Measurements from ENCODE around the gene L2HGDH. TPM values are rescaled to one million over a fixed set of nuclear protein-coding genes. Genes with fewer than 3 reads are reported as not detected.

The L2HGDH gene
- total and polyA plus RNA-seq, 2 of the 4 experiments (the other 2 are of a cell fraction), result 3.1 to 3.8 TPM

- Histone ChIP-seq H3K23ac (ENCODE audit: low read depth, low read length) (peak overlapping the region; percentile 32; the same call in 1 of the 2 replicates), H3K27me3 (ENCODE audit: control insufficient read depth, insufficient read depth, low read length) (no peaks in the 10 kb centered on the region), H3K4me1 (ENCODE audit: control insufficient read depth, insufficient read depth, low read length) (peaks cover 9% of the 10 kb centered on the region), H2AFZ (replicated peaks; ENCODE audit: low read length, poor library complexity) (peak overlapping the region; percentile 60), H3K14ac (replicated peaks; ENCODE audit: low read depth, low read length) (no peak overlapping the region), H3K9me1 (ENCODE audit: insufficient read depth, low read length) (peaks cover 8% of the 10 kb centered on the region), H3K4me2 (ENCODE audit: low read depth, low read length) (peak overlapping the region; percentile 93; the same call in 1 of the 2 replicates), H3K9ac (ENCODE audit: low read depth, low read length) (no peak overlapping the region; the same call in 1 of the 2 replicates), H3K27ac (ENCODE audit: insufficient read depth, low read length) (no peak overlapping the region), H2BK120ac (ENCODE audit: low read depth, low read length) (peak overlapping the region; percentile 38; the same call in 1 of the 2 replicates), H3K4me3 (ENCODE audit: insufficient read depth, low read depth, low read length) (peak overlapping the region; percentile 49; the same call in 1 of the 2 replicates), H2AK5ac (ENCODE audit: low read depth, low read length) (peak overlapping the region; percentile 14; the same call in 1 of the 2 replicates), H3K4ac (ENCODE audit: low read depth, low read length) (no peak overlapping the region; the same call in 1 of the 2 replicates), H2BK5ac (ENCODE audit: low read depth, low read length, poor library complexity, severe bottlenecking) (peak overlapping the region; percentile 87), H4K91ac (ENCODE audit: insufficient read depth, low read depth, low read length) (no peak overlapping the region), H4K20me1 (ENCODE audit: insufficient read depth, low read length) (no peaks in the 10 kb centered on the region; the same call in 1 of the 2 replicates), H3K56ac (ENCODE audit: extremely low read depth, insufficient read depth, low read length) (no peak overlapping the region), H4K8ac (ENCODE audit: low read depth in 2 of 2, low read length in 2 of 2) (peak overlapping the region in 1 of 2 experiments; percentile 3; a peak in 1 of 4 replicates), H2BK20ac (ENCODE audit: low read depth, low read length) (peak overlapping the region; percentile 40; the same call in 1 of the 2 replicates), H3K36me3 (ENCODE audit: control insufficient read depth, insufficient read depth, low read length) (peaks cover 2% of the 10 kb centered on the region), H3K18ac (ENCODE audit: low read depth, low read length) (peak overlapping the region; percentile 39; the same call in 1 of the 2 replicates), H2BK15ac (ENCODE audit: low read depth, low read length) (no peak overlapping the region), H3K79me1 (ENCODE audit: low read depth in 1 of 2, low read length in 2 of 2) (peaks cover 8 to 36% of the 10 kb centered on the region in 2 experiments), H4K5ac (ENCODE audit: low read depth, low read length) (peak overlapping the region; percentile 8; the same call in 1 of the 2 replicates), H3K9me3 (ENCODE audit: control insufficient read depth, insufficient read depth, low read length) (no peaks in the 10 kb centered on the region), H2AK9ac (replicated peaks; ENCODE audit: low read depth, low read length, poor library complexity) (no peak overlapping the region)
- no TSS peak for BruUV-seq (replicated peaks)
- POLR2A ChIA-PET (ENCODE audit: unreplicated experiment), result interaction anchor here (0.5 kb wide), 1 partner anchor 681 kb away, joined by 4 read pairs; no protein-coding TSS in a partner anchor
- 7% methylated on average over 3 of the region's 9 CpGs; no CpG with 5 or more reads in 1 of the 2 experiments for WGBS, 2 experiments (ENCODE audit: extremely low coverage in 2 of 2, insufficient read length in 1 of 2)
- in situ Hi-C loops (cut with MboI; ENCODE audit: low sequenced_read_pairs) (loop anchor here (5.0 kb wide), 1 partner anchor 206 kb away; no protein-coding TSS in a partner anchor), dilution Hi-C loops (cut with HindIII; ENCODE audit: low sequenced_read_pairs, unreplicated experiment) (no loop called here), intact Hi-C loops (cut with micrococcal nuclease) (loop anchor here (1.0 to 5.0 kb wide), 4 partner anchors 76 to 456 kb away; partner anchors contain the start of genes CDKL1 and MAP4K5)
- ATAC-seq (ENCODE audit: low read depth) (peak; percentile 95), DNase-seq (peak; percentile 98)
- CTCF ChIA-PET, result interaction anchor here (0.6 to 1.6 kb wide), 12 partner anchors 10 to 418 kb away, joined by 3 to 8 read pairs (median 4); partner anchors contain the start of gene MAP4K5
- peak; percentile 61; the same call in 1 of the 2 replicates for TF ChIP-seq CEBPB (IDR thresholded peaks at IDR 0.05; ENCODE audit: low read depth, low read length)
- peak; percentile 90 for TF ChIP-seq SMC3 (IDR thresholded peaks at IDR 0.05; ENCODE audit: low read depth, low read length)
- no peak for TF ChIP-seq NFE2L2 (IDR thresholded peaks at IDR 0.05; ENCODE audit: low read depth, low read length)
- peak; percentile 88 for TF ChIP-seq CTCF (conservative IDR thresholded peaks at IDR 0.05; ENCODE audit: low read depth, low read length)
- TF ChIP-seq CHD1 (IDR thresholded peaks at IDR 0.05; ENCODE audit: low read depth, low read length), result no peak
- TF ChIP-seq RAD21 (IDR thresholded peaks at IDR 0.05; ENCODE audit: low read length), result peak; percentile 81
- no peak for TF ChIP-seq MAFK (IDR thresholded peaks at IDR 0.05; ENCODE audit: low read depth, low read length)
- TF ChIP-seq MXI1 (IDR thresholded peaks at IDR 0.05; ENCODE audit: borderline replicate concordance, low read depth, low read length), result peak; percentile 35; the same call in 1 of the 2 replicates
- peak; percentile 29; the same call in 1 of the 2 replicates for TF ChIP-seq MAZ (IDR thresholded peaks at IDR 0.05; ENCODE audit: borderline replicate concordance, low read depth, low read length)
- peak; percentile 92 for TF ChIP-seq USF2 (IDR thresholded peaks at IDR 0.05; ENCODE audit: low read depth, low read length)
- peak; percentile 87 for TF ChIP-seq RCOR1 (IDR thresholded peaks at IDR 0.05; ENCODE audit: insufficient replicate concordance, low read length)
- TF ChIP-seq ELK1 (IDR thresholded peaks at IDR 0.05; ENCODE audit: borderline replicate concordance, low read depth, low read length), result no peak
These were observed 9.1 kb upstream of the L2HGDH start for GRCh38 chr14:50321009-50321660.

All from IMR-90 (cell line).